ENCODE results near the gene ZNRF1. TPM values are rescaled to one million over a fixed set of nuclear protein-coding genes. Genes with fewer than 3 reads are reported as not detected.
"Not testable (repeated sequence)": the region's sequence is repeated elsewhere in the genome, so short reads cannot be mapped to it uniquely, and the experiment has no call there.

ZNRF1 gene
- total RNA-seq, 1 donor from 2014 or later = 115 TPM

DNA sequence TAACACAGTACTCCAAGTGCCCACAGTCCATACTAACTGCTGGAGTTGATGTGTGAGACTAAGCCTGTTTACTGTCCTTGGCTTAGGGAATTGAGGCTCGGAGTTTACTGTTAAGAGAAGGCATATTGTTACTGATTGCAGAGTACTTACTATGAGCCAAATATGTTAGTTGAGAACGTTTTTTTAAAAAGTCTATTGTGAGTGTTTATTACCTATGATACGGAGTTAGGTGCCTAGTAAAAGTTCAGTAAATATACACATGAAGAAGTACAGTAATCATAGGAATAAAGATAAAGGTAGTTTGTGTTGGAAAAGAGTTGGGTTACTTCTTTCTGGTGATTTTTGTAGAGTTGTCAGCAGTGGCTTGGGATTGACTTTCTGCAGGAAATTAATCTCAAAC, 25.4 kb downstream of the ZNRF1 start:
- H3K27me3 Mint-ChIP-seq (ENCODE audit: unreplicated experiment) = peaks cover 6% of the 10 kb centered on the region
- TF ChIP-seq, protein P1, sequence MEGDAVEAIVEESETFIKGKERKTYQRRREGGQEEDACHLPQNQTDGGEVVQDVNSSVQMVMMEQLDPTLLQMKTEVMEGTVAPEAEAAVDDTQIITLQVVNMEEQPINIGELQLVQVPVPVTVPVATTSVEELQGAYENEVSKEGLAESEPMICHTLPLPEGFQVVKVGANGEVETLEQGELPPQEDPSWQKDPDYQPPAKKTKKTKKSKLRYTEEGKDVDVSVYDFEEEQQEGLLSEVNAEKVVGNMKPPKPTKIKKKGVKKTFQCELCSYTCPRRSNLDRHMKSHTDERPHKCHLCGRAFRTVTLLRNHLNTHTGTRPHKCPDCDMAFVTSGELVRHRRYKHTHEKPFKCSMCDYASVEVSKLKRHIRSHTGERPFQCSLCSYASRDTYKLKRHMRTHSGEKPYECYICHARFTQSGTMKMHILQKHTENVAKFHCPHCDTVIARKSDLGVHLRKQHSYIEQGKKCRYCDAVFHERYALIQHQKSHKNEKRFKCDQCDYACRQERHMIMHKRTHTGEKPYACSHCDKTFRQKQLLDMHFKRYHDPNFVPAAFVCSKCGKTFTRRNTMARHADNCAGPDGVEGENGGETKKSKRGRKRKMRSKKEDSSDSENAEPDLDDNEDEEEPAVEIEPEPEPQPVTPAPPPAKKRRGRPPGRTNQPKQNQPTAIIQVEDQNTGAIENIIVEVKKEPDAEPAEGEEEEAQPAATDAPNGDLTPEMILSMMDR (IDR thresholded peaks at IDR 0.05; ENCODE audit: unreplicated experiment) = no peak
- no peaks in the 10 kb centered on the region for H3K9me3 Mint-ChIP-seq (ENCODE audit: unreplicated experiment)
- peak overlapping the region; percentile 68 for H3K27ac Mint-ChIP-seq (ENCODE audit: unreplicated experiment)
- no peak for DNase-seq (ENCODE audit: low spot score)
- H3K4me3 Mint-ChIP-seq (ENCODE audit: unreplicated experiment) = no peak overlapping the region
- H3K36me3 Mint-ChIP-seq (ENCODE audit: low read depth, unreplicated experiment) = peaks cover 34% of the 10 kb centered on the region
- H3K4me1 Mint-ChIP-seq (ENCODE audit: unreplicated experiment) = peaks cover 34% of the 10 kb centered on the region

DNA sequence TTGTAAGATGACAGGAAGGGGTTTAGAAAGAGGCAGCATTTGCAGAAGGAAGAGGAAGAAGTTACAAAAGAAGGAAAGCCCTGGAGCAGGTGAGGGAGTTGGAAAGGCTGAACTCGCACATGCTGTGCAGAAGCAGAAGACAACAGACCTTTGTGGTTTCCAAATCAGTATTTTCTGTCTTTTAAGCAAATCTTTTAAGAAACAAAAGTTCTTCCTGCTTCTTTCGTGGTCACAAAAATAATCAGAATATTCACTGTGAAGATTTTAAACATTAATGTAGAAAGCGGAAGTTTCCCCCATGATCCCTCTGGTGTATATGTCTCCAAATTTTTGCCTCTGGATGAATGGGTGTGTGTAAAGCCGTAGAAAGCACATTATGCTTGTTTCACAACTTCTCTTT, 25.8 kb downstream of the ZNRF1 start:
- Mint-ChIP-seq H3K9me3 (ENCODE audit: unreplicated experiment) (no peaks in the 10 kb centered on the region), H3K27ac (ENCODE audit: unreplicated experiment) (peak overlapping the region; percentile 68), H3K27me3 (ENCODE audit: unreplicated experiment) (peaks cover 6% of the 10 kb centered on the region), H3K4me1 (ENCODE audit: unreplicated experiment) (peaks cover 34% of the 10 kb centered on the region), H3K36me3 (ENCODE audit: low read depth, unreplicated experiment) (peaks cover 30% of the 10 kb centered on the region), H3K4me3 (ENCODE audit: unreplicated experiment) (no peak overlapping the region)
- no peak for DNase-seq (ENCODE audit: low spot score)
- TF ChIP-seq, protein P1 (IDR thresholded peaks at IDR 0.05; ENCODE audit: unreplicated experiment) = no peak

DNA sequence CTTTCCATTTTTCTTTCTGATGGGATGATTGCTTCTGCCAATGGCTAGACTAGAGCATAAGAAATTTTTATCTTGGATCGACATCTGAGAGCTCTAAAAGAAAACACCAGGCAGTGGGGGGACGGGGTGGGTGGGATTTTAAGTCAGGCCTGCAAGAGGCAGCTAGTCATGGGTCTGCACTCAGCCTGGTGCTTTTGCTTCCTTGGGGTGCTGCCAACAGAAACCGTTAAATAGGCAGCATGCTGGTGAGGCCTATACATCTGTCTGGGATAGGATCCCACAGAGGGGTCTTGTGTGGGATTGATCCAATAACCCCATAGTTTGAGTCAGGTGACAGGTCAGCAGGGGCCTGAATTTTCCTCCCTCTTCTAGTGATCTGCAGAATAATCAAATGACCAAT, 26.9 kb downstream of the ZNRF1 start:
- Mint-ChIP-seq H3K4me3 (ENCODE audit: unreplicated experiment) (peak overlapping the region; percentile 80), H3K27me3 (ENCODE audit: unreplicated experiment) (peaks cover 6% of the 10 kb centered on the region), H3K27ac (ENCODE audit: unreplicated experiment) (peak overlapping the region; percentile 89)

DNA sequence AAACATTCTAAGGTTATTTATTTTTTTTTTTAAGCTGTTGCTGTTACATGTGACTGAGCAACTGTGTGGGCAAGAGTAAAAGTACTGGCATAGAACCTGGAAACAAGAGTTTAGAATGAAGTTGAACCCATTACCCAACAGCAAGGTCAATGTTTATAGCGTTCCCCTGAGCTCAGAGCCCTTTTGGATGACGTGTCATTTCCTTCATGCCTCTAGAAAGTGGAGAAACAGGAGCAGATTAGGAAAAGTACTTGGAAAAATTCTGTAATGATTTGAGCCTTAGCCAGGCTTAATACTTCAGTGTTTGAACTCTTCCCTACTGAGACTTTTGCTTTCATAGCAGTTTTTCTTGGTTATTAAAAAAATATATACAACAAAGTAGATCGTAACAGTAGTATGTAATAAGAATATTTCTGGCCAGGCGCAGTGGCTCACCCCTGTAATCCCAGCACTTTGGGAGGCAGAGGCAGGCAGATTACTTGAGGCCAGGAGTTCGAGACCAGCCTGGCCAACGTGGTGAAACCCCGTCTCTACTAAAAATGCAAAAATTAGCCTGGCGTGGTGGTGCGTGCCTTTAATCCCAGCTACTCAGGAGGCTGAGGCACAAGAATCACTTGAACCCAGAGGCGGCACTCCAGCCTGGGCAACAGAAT, 27.5 kb downstream of the ZNRF1 start:
- peaks cover 31% of the 10 kb centered on the region for H3K4me1 Mint-ChIP-seq (ENCODE audit: unreplicated experiment)
- H3K36me3 Mint-ChIP-seq (ENCODE audit: low read depth, unreplicated experiment) = peaks cover 18% of the 10 kb centered on the region
- H3K4me3 Mint-ChIP-seq (ENCODE audit: unreplicated experiment) = peak overlapping the region; percentile 24
- H3K27me3 Mint-ChIP-seq (ENCODE audit: unreplicated experiment); DNase-seq (ENCODE audit: low spot score); H3K9me3 Mint-ChIP-seq (ENCODE audit: unreplicated experiment): not testable (repeated sequence)
- H3K27ac Mint-ChIP-seq (ENCODE audit: unreplicated experiment) = peak overlapping the region; percentile 89

More for the DNA sequence above, 26.9 kb downstream of the ZNRF1 start:
- Mint-ChIP-seq H3K4me1 (ENCODE audit: unreplicated experiment) (peaks cover 34% of the 10 kb centered on the region), H3K36me3 (ENCODE audit: low read depth, unreplicated experiment) (peaks cover 24% of the 10 kb centered on the region), H3K9me3 (ENCODE audit: unreplicated experiment) (no peaks in the 10 kb centered on the region)
- DNase-seq (ENCODE audit: low spot score) = no peak
- TF ChIP-seq, protein P1 (IDR thresholded peaks at IDR 0.05; ENCODE audit: unreplicated experiment) = no peak

DNA sequence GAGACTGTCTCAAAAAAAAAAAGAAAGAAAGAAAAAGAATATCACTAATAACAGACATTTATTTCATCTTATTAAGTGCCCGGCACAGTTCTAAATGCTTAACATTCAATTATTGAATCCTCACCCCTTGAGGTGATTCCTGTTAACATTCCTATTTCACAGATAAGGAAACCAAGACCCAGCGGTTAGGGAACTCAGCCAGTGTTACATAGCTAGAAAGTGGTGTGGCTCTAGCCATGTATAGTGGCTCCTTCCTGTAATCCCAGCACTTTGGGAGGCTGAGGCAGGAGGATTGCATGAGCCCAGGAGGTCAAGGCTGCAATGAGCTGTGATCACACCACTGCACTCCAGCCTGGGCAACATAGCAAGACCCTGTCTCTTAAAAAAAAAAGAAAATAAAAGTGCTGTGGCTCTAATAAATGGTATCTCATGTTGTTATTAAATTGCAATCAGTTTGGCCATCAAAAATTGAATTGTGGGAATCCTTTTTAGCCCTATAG, 28.1 kb downstream of the ZNRF1 start:
- TF ChIP-seq, protein P1 (IDR thresholded peaks at IDR 0.05; ENCODE audit: unreplicated experiment) = no peak
- Mint-ChIP-seq H3K9me3 (ENCODE audit: unreplicated experiment) (no peaks in the 10 kb centered on the region), H3K27me3 (ENCODE audit: unreplicated experiment) (peaks cover 2% of the 10 kb centered on the region), H3K4me1 (ENCODE audit: unreplicated experiment) (peaks cover 31% of the 10 kb centered on the region), H3K36me3 (ENCODE audit: low read depth, unreplicated experiment) (peaks cover 12% of the 10 kb centered on the region), H3K4me3 (ENCODE audit: unreplicated experiment) (peak overlapping the region; percentile 24), H3K27ac (ENCODE audit: unreplicated experiment) (peak overlapping the region; percentile 11)
- DNase-seq (ENCODE audit: low spot score) = no peak
